ENCODE measurements around the gene DNAJC28.
"Not testable (repeated sequence)": the region's sequence is repeated elsewhere in the genome, so short reads cannot be mapped to it uniquely, and the experiment has no call there.

The DNAJC28 gene

DNA sequence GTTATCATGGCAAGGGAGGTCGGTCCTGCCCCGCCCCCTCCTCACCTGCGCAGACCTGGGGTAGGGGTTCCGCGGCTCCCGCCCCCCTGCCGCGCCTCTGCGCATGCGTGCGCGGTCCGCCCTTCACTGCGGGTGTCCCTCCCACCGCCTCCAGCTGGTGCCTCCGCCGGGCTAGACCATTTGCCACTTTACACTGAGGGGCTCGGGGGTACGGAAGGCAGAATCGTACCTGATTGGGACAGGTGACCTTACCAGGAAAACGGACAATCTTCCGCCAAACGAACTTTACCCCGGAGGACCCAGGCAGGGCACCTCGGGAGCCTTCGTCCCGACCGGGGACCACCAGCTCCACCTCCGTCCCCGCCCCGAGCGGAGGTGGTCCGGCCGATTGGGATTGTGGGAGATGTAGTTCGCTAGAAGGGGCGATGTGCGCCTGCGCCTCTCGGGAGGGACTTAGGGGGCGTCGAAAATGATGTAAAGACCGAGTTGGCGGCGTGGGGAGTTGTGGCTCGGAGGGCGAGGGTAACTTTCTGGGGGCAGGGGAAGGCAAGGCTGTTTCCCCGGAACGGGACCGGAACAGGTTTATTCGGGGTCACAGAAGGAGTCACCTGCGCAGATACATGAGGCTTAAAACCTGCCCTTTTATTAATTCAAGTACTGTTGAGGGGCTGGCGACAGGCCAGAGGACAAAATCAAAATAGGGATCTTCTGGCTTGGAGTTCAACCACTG is at the start of gene DNAJC28:
Gene DNAJC28, minus strand, starts transcription at position 344 of the 730 bp plus-strand sequence. CDS start 2,323 bp downstream, outside the sequence.
- DNase-seq, result peak; percentile 94 to 95

DNA sequence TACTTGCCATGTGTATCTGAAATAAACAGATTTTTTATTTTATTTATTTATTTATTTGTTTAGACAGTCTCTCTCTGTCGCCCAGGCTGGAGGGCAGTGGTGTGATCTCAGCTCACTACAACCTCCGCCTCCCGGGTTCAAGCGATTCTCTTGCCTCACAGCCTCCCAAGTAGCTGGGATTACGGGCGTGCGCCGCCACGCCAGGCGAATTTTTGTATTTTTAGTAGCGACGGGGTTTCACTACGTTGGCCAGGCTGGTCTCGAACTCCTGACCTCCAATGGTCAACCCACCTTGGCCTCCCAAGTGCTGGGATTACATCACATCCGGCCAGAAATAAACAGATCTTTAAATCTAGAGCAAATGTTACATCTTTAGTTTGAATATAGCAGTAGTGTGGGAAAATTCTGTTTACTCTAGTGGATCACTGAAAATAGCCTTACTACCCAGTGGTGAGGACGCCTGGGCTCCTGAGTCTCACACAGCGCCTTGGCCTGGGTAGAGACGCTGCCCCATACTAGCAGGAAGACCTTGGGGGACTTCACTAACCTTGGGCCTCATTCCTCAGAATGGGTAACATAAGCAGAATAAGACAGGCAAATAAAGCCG is 49.7 kb upstream of the DNAJC28 start:
- DNase-seq, result peak in 1 of 2 donors; percentile 28

GRCh38 chr21:33540711-33541104 is 49.2 kb upstream of the DNAJC28 start:
- no peak for DNase-seq

DNA sequence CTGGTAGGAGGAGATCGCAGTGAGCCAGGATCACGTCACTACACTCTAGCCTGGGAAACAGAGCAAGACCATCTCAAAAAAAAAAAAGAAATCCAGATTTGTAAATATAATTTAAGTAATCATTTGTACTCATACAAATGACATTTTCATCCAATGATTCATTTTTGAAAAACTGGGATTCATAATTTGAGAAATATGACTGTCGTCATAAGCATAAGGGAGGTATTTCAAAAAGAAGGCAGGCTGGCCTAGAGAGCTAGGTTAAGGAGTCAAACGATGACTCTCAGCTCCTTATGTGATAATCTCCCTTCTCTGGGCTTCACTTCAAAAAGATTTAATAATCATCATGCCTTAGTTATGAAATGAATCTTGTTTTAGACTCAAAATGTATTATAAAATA is 48.1 kb upstream of the DNAJC28 start:
- no peak for DNase-seq

DNA sequence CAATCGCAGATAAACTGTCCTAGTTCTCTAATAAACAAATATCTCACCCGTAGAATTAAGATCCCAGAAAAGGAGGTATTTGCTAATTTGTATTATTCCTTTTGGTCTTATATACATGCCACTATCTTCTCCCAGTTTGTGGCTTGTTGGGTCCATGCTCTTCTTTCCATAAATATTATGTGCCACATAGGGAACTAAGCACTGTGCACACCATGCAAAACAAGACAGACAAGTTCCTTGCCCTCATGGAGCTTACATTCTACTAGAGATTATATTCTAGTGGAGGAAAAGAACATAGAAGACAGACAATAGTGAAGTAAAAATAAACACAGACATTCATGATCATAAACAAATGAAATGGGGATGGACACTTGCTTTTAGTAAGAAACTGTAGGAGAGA is 45.7 kb upstream of the DNAJC28 start:
- no peak for DNase-seq

GRCh38 chr21:33531007-33531406 is 39.5 kb upstream of the DNAJC28 start:
- no peak for DNase-seq

- DNase-seq, result no peak
These were observed 31.4 kb upstream of the DNAJC28 start for GRCh38 chr21:33522953-33523349.

DNA sequence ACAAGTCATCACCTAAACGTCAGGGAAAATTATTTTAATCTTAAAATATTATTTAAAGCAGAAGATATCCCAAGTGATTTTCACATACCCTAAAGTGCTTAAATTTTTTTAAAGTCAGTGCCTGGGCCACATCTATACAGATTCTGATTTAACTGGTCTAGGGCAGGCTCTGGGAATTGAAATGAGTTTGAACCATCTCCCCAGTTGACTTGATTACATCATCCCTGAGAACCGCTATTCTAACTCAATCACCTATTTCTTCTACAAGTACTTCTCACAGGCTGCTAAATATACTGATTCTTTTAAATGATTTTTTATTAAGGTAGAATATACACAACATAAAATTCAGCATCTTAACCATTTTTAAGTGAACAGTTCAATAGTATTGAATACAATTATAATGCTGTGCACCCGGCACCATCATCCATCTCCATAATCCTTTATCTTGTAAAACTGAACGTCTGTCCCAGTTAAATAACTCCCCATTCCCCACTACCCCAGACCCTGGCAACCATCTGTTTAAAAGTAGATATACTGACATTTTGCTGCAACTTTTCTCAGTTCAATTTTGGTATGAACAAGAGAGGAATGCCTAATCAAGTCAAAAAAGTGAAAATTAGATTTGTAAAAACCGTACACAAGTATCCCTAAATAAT is 30.9 kb upstream of the DNAJC28 start:
- no peak for DNase-seq

DNA sequence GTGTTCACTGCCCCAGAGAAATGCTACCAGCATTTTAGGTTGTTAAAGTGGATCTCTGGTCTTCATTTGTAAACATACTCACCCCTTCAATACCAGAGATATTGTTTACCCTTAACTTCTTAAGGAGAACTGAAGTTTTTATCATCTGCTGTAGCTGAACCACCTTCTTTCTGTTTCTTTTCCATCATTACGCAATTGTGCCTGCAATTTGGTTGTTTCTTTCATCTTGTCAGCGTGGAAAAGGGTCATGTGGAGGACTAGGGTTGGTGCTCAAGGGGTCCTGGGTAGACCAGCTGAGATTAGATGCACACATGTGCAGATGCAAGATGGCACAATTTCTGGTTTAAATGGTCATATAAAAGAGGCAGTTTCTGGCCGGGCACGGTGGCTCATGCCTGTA is 27.4 kb upstream of the DNAJC28 start:
- DNase-seq, result no peak

- no peak for DNase-seq
These were observed 22.7 kb upstream of the DNAJC28 start for GRCh38 chr21:33514229-33514628.

GRCh38 chr21:33512481-33512880 is 21.0 kb upstream of the DNAJC28 start:
- no peak for DNase-seq

- DNase-seq, result no peak
These were observed 20.1 kb upstream of the DNAJC28 start for GRCh38 chr21:33511639-33512038.

DNA sequence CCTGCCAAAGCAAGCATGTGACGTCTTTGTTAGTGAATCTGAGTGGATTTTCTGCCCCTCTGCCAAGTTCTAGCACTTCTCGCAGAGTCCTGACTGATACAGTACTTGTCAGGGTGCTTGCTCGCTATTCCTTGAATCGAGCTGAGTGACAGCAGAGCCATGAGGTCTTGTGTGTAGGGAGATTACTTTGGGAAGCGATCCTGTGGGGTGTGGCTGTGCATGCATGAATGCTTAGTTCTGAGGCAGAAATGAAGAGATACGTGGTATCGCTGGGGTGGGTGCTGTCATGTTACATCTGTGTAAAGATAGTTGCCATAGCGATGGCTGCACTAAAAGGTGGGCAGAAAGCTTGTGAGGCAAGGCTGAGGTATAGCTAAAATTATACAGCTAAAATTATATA is 19.3 kb upstream of the DNAJC28 start:
- DNase-seq, result no peak

- DNase-seq, result not testable (repeated sequence)
These were observed 15.5 kb upstream of the DNAJC28 start for GRCh38 chr21:33507003-33507402.

- DNase-seq, result no peak
These were observed 14.3 kb upstream of the DNAJC28 start for GRCh38 chr21:33505833-33506232.

GRCh38 chr21:33496345-33496744 is 4.8 kb upstream of the DNAJC28 start:
- DNase-seq, result no peak

- DNase-seq, result no peak
These were observed 4.2 kb upstream of the DNAJC28 start for GRCh38 chr21:33495743-33496142.

DNA sequence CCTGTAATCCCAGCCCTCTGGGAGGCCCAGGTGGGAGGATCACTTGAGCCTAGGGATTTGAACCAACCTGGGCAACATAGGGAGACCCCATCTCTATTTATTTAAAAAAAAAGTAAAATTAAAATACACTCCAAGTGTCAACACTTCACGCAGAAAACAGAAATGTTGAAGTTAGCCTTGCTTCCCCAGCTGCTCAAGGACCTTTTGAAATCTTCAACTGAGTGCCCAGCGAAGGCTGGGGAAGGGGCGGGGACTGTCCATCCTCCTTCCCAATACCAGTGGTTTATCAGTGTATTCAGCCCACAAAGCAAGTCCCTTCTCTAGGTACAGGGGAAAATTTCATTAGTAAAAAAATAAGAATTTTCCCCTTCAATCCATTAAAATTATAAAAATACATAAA is 2.2 kb upstream of the DNAJC28 start:
- no peak for DNase-seq

- no peak for DNase-seq
These were observed 1.1 kb upstream of the DNAJC28 start for GRCh38 chr21:33492571-33492970.

- peak in 1 of 2 donors; percentile 21 for DNase-seq
These were observed 534 bp downstream of the DNAJC28 start for GRCh38 chr21:33490991-33491372.

DNA sequence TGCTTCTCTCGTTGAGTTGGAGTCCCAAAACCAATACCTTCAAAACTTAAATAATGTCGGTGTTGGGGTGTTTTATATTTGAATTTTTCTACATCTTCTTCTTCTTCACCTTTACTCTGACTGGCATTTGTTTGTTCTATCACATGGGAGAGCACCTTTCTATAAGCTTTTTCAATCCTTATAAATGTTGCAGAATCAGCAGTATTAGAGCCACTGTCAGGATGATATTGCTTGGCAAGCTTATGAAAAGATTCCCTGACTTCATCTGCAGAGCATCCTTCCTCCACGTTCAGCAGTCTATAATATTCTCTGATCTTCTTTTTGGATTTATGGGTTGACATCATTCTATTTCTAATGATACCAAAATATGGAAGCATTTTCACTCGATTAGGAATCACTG is 2.6 kb downstream of the DNAJC28 start:
- no peak for DNase-seq

- DNase-seq, result no peak
These were observed 3.5 kb downstream of the DNAJC28 start for GRCh38 chr21:33487996-33488395.

DNA sequence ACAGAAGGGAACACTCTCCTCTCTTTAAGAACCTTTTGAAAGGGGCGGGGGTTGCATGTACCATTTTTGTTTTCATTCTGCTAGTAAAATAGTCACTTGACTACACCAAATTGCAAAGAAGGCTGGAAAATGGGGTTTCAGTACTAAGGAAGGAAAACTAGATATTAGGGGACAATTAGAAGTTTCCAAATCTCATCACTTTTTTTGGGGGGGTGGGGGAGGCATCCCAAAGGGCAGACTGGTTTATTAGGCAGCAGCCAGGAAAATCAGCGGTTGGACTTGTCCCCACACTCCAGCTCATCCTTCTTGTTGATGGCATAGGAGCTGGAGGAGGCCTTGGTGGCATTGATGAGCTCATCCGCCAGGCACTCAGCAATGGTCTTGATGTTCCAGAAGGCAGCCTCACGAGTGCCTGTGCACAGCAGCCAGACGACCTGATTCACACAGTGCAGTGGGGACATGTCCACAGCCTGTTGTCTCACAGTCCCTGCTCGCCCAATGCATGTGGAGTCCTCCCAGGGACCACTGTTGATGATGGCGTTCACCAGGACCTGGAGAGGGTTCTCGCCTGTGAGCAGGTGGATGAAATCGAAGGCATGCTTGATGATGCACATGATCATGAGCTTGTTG is 10.1 kb downstream of the DNAJC28 start:
- DNase-seq, result no peak

Data from stimulated activated CD4-positive, alpha-beta T cell treated with anti-CD3 and anti-CD28 coated beads, Interleukin-2, amount 100 ng/mL, for 24 hours (primary cell).